GM21619 (cell line): ENCODE results near the gene SEPHS2.
"Not testable (repeated sequence)": the region's sequence is repeated elsewhere in the genome, so short reads cannot be mapped to it uniquely, and the experiment has no call there.

ENCODE experiments used
- ATAC-seq: cut with Tn5 transposase; IDR thresholded peaks from one replicate; pipeline ENCODE4 v1.9.1; 2021; ENCODE audit not compliant: unreplicated experiment

The SEPHS2 gene

GRCh38 chr16:30470170-30470512 is 24.5 kb upstream of the SEPHS2 start:
- no peak for ATAC-seq

- no peak for ATAC-seq
These were observed 18.4 kb upstream of the SEPHS2 start for GRCh38 chr16:30464078-30464477.

DNA sequence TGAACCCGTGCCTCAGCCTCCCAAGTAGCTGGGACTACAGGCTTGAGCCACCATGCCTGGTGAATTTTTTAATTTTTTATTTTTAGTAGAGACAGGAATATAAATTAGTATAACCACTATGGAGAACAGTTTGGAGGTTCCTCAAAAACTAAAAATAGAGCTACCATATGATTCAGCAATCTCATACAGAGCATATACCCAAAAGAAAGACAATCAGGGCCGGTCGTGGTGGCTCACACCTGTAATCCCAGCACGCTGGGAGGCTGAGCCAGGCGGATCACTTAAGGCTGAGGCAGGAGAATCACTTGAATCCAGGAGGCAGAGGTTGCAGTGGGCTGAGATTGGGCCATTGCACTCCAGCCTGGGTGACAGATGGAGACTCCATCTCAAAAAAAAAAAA is 15.8 kb upstream of the SEPHS2 start:
- not testable (repeated sequence) for ATAC-seq

- ATAC-seq, result no peak
These were observed 13.8 kb upstream of the SEPHS2 start for GRCh38 chr16:30459456-30459855.

GRCh38 chr16:30458561-30459394 is 13.1 kb upstream of the SEPHS2 start:
- ATAC-seq, result peak; percentile 73

DNA sequence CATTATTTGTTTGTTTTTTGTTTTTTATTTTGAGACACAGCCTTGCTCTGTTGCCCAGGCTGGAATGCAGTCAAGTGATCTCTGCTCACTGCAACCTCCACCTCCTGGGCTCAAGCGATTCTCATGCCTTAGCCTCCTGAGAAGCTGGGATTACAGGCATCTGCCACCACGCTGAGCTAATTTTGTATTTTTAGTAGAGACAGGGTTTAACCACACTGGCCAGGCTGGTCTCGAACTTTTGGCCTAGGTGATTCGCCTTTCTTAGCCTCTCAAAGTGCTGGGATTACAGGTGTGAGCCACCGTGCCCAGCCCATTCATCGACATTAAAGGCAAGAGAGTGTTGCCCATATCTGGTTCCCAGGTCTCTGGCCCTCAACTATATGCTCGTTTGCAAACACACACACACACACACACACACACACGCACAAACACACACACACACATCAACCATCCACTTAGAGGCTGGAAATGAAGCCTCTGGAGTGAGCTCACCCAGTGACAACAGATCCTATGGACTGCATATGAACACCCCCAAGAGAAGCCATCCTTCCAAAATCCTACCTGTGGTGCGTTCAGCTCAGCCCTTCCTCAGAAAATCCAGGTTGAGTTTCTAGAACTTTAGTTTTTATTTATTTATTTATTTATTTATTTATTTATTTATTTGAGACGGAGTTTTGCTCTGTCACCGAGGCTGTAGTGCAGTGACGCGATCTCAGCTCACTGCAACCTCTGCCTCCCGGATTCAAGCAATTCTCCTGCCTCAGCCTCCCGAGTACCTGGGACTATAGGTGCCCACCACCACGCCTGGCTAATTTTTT is 12.3 kb upstream of the SEPHS2 start:
- ATAC-seq, result no peak

DNA sequence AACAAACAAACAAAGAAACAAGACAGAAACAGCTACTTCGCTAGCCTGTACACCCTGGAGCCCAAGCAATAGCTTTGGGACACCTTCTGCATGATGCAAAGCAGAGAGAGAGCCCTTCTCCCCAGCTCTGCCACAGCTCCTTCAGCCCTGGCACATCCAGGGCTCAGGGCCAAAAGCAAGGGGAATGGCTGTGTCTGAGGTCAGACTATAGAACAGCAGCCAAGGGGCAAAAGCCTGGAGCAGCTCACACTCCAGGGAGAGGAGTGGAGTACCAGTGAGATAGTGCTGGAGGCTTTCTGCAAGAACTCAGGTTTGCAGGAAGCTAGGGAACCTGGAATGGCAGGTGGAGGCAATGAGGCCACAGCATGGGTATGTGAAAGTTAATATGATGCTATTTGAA is 11.6 kb upstream of the SEPHS2 start:
- no peak for ATAC-seq

GRCh38 chr16:30456302-30456701 is 10.6 kb upstream of the SEPHS2 start:
- no peak for ATAC-seq

GRCh38 chr16:30452709-30453580 is 7.3 kb upstream of the SEPHS2 start:
- not testable (repeated sequence) for ATAC-seq

DNA sequence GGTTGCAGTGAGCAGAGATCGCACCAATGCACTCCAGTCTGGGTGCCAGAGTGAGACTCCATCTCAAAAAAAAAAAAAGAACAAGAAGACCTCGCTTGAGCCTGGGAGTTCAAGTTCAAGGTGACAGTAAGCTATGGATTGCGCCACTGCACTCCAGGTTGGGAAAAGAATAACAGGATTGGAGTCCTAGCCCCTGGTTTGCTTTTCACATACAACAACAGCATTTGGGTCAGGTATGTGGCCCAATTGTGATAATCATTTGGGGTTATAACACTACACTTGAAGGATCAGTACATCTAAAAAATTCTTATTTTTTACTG is 3.4 kb upstream of the SEPHS2 start:
- ATAC-seq, result no peak

GRCh38 chr16:30447512-30448226 is 2.0 kb upstream of the SEPHS2 start:
- no peak for ATAC-seq

GRCh38 chr16:30446203-30446595 is 525 bp upstream of the SEPHS2 start:
- no peak for ATAC-seq

- ATAC-seq, result no peak
These were observed 596 bp downstream of the SEPHS2 start for GRCh38 chr16:30445149-30445407.

DNA sequence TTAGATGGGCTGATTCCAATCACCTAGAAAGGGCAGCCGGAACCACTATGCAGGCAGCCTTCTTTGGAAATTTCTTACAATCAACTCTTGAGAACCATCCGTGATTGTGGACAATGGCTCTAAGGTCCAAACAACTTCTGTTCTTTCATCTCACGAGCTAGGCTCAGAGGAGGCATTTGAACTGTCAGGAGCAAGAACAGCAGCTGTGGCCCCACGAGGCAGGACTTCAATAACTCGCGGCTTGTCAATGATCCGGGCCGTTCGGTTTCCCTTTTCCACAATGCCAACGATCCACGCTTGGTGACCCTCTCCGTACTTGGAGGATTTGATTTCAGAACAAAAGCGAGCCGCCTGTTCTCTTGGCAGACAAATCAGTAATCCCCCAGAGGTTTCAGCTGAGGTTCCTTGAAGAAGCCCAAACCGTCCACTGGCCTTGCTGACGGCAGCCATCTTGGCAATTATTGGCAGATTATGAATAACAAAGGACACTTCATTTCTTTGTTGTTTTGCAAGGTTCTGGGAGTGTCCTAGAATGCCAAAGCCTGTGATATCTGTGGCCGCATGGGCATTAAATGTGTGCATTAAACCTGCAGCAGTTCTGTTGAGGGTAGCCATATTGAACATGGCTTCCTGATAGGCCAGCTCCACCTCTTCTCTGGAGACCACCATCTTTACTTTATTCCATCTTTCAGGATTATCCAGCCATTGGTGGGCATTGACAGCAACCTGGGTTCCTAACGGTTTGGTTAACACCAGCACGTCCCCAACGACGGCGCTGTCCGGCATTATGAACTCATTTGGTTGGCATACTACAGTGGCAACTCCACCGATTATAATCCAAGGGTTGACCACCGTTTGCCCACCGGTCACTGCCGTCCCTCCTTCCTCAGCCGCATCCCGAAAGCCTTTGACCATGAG is 1.2 kb downstream of the SEPHS2 start:
- no peak for ATAC-seq

GRCh38 chr16:30443631-30444030 is 2.0 kb downstream of the SEPHS2 start:
- ATAC-seq, result no peak

DNA sequence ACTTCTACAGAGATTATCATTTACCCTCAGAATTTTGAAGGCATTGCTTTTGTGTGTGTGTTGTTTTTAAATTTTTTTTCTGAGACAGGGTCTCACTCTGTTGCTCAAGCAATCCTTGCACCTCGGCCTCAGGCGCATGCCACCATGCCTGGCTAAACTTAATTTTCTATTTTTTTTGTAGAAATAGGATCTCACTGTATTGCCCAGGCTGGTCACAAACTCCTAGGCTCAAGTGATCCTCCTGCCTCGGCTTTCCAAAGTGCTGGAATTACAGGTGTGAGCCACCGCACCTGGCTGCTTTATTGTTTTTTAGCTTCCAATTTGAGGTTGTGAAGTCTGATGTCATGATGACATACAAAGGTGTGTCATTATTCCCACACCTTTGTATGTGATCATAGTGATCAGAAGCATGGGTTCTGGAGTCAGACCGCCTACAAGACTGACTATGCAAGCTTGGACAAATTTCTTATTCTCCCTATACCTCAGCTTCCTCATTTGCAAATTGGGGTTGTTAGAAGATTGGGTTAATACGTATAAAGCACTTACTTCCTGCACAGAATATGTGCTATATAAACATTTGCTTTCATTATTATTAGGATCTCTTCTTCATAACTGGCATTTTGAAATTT is 5.8 kb downstream of the SEPHS2 start:
- ATAC-seq, result no peak

- ATAC-seq, result no peak
These were observed 6.8 kb downstream of the SEPHS2 start for GRCh38 chr16:30438835-30439234.

GRCh38 chr16:30437511-30438046 is 8.1 kb downstream of the SEPHS2 start:
- no peak for ATAC-seq

DNA sequence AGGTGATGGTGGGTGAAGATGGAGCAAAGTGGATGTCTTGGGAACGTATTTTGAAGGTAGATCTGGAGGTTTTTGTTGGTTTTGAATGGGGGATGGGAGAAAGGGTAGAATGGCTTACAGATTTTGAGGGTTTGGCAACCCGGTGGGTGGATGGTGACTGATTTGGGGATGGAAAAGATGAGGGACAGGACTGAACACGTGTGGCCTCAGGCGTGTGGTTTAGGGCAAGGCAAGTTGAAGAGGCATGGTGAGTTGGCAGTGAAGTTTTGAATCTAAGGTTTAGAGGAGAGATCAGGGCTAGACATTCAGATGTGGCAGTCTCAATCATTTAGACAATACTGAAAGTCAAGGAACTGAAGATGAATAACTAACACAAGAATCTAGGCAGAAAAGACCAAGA is 10.8 kb downstream of the SEPHS2 start:
- ATAC-seq, result no peak
